ENCODE data around the gene AGO1.

DNA sequence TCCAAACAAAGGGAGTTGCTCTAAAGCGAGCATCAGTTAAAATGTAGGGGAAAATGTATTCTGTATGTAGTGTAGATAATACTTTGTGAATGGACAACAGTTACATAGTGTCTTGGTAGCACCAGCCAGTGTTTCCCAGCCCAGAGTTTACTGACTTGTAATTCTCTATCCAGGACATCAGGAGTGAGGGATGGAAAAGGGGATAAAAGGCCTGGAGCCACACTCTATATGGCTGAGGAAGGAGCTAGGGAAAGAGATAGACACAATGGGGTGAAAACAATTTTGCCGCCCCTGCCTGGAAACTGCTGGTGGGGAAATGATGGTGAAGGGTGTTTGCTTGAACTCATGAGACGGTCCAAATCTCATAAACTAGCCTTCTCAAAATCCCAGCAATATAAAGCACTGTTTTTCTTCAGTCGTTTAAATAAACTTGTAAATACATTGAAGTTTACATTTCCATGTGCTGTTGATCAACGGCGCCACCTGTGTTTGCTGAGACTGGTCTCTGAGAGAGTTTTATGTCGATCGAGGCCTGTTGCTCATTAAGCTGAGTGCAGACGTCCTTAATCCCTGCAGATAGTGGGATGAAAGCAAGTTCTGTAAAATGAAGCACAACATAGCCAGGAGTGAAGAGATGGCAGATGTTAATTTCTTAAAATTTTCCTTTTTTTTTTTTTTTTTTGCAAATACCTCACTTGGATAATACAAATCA is 27.9 kb upstream of the AGO1 start:
- TF ChIP-seq NFYB (CRISPR knock-in tag; conservative IDR thresholded peaks at IDR 0.05; ENCODE audit: low read depth) (no peak), TCF7 (CRISPR knock-in tag; IDR thresholded peaks at IDR 0.05; ENCODE audit: low read depth) (no peak)
